SK-N-SH treated with all-trans-retinoic acid at 6 μM for 48 hours (cell line): Measurements from ENCODE around the gene HAPSTR1.

ENCODE experiments used
- ATAC-seq: fragments of 200-7000 bp; cut with Tn5 transposase; 3 replicates; pipeline ENCODE4 v1.9.1; 2020; ENCODE audit warnings: mild to moderate bottlenecking, moderate library complexity
- ARNTL ChIP-seq: fragments of 450-650 bp; formaldehyde crosslinking; IDR thresholded peaks from 2 replicates; pipeline ENCODE4 v1.5.0; 2020; ENCODE audit warnings: low read depth, mild to moderate bottlenecking, moderate library complexity, borderline replicate concordance
- BACH2 ChIP-seq: fragments of 250-450 bp; sonication (Bioruptor Pico); IDR thresholded peaks from 2 replicates; pipeline ENCODE4 v1.9.0; 2021; ENCODE audit warnings: mild to moderate bottlenecking, borderline replicate concordance
- CSDC2 ChIP-seq: fragments of 250-450 bp; sonication (Bioruptor Pico); IDR thresholded peaks from 2 replicates; pipeline ENCODE4 v1.5.0; 2020; ENCODE audit warnings: mild to moderate bottlenecking, moderate library complexity
- ESRRG ChIP-seq: fragments of 250-450 bp; sonication (Bioruptor Pico); IDR thresholded peaks from 2 replicates; pipeline ENCODE4 v1.6.1; 2021; ENCODE audit warnings: mild to moderate bottlenecking
- GLIS3 ChIP-seq: fragments of 250-450 bp; sonication (Bioruptor Pico); IDR thresholded peaks from 2 replicates; pipeline ENCODE4 v1.5.0; 2020; ENCODE audit warnings: mild to moderate bottlenecking, moderate library complexity
- ISL1 ChIP-seq: fragments of 250-450 bp; sonication (Bioruptor Pico); IDR thresholded peaks from 2 replicates; pipeline ENCODE4 v2.1.2; 2022; ENCODE audit warnings: mild to moderate bottlenecking, moderate library complexity
- OSR1 ChIP-seq: fragments of 250-450 bp; sonication (Bioruptor Pico); IDR thresholded peaks from 2 replicates; pipeline ENCODE4 v1.8.0; 2022; ENCODE audit warnings: moderate library complexity, mild to moderate bottlenecking, inconsistent platforms
- PPARA ChIP-seq: fragments of 250-450 bp; sonication (Bioruptor Pico); IDR thresholded peaks from 2 replicates; pipeline ENCODE4 v1.5.0; 2020; ENCODE audit warnings: mild to moderate bottlenecking, borderline replicate concordance
- RARB ChIP-seq: fragments of 250-450 bp; sonication (Bioruptor Pico); IDR thresholded peaks from 2 replicates; pipeline ENCODE4 v1.8.0; 2021; ENCODE audit warnings: mild to moderate bottlenecking, moderate library complexity
- SNAI2 ChIP-seq: fragments of 250-450 bp; sonication (Bioruptor Pico); IDR thresholded peaks from 2 replicates; pipeline ENCODE4 v1.5.0; 2020; ENCODE audit warnings: mild to moderate bottlenecking, moderate library complexity
- TCF4 ChIP-seq: fragments of 250-450 bp; sonication (Bioruptor Pico); IDR thresholded peaks from 2 replicates; pipeline ENCODE4 v1.8.0; 2021; ENCODE audit warnings: mild to moderate bottlenecking, moderate library complexity, borderline replicate concordance
- TOX ChIP-seq: fragments of 250-450 bp; sonication (Bioruptor Pico); IDR thresholded peaks from 2 replicates; pipeline ENCODE4 v1.8.0; 2021; ENCODE audit warnings: mild to moderate bottlenecking, moderate library complexity, borderline replicate concordance
- ZC3H10 ChIP-seq: fragments of 250-450 bp; sonication (Bioruptor Pico); IDR thresholded peaks from 2 replicates; pipeline ENCODE4 v1.5.1; 2021; ENCODE audit warnings: mild to moderate bottlenecking, moderate library complexity
- ZFP3 ChIP-seq: fragments of 250-450 bp; sonication (Bioruptor Pico); IDR thresholded peaks from 2 replicates; pipeline ENCODE4 v1.5.0; 2020; ENCODE audit warnings: mild to moderate bottlenecking, moderate library complexity
- ZFP30 ChIP-seq: fragments of 450-650 bp; formaldehyde crosslinking; IDR thresholded peaks from 2 replicates; pipeline ENCODE4 v1.5.0; 2022; ENCODE audit warnings: mild to moderate bottlenecking, moderate library complexity
- ZNF565 ChIP-seq: fragments of 450-650 bp; formaldehyde crosslinking; conservative IDR thresholded peaks from 2 replicates; pipeline ENCODE4 v1.5.0; 2020; ENCODE audit warnings: low read depth, mild to moderate bottlenecking, moderate library complexity
- ZNF70 ChIP-seq: fragments of 450-650 bp; formaldehyde crosslinking; IDR thresholded peaks from 2 replicates; pipeline ENCODE4 v1.5.0; 2020; ENCODE audit warnings: mild to moderate bottlenecking, moderate library complexity
- ZNF8 ChIP-seq: fragments of 450-650 bp; formaldehyde crosslinking; IDR thresholded peaks from 2 replicates; pipeline ENCODE4 v1.5.0; 2020; ENCODE audit warnings: mild to moderate bottlenecking, moderate library complexity
- TF ChIP-seq, protein P1 (sequence below): fragments of 250-450 bp; sonication (Bioruptor Pico); IDR thresholded peaks from 2 replicates; pipeline ENCODE4 v1.5.1; 2020; ENCODE audit warnings: low read depth, mild to moderate bottlenecking, moderate library complexity
- TF ChIP-seq, protein P2 (sequence below): fragments of 250-450 bp; sonication (Bioruptor Pico); IDR thresholded peaks from 2 replicates; pipeline ENCODE4 v1.8.0; 2020; ENCODE audit warnings: mild to moderate bottlenecking, moderate library complexity, borderline replicate concordance
- TF ChIP-seq, protein P3 (sequence below): fragments of 250-450 bp; sonication (Bioruptor Pico); IDR thresholded peaks from 2 replicates; pipeline ENCODE4 v1.5.0; 2020; ENCODE audit warnings: mild to moderate bottlenecking, moderate library complexity
- TF ChIP-seq, protein P4 (sequence below): fragments of 250-450 bp; sonication (Bioruptor Pico); IDR thresholded peaks from 2 replicates; pipeline ENCODE4 v1.5.1; 2021; ENCODE audit warnings: mild to moderate bottlenecking, moderate library complexity
- TF ChIP-seq, protein P5 (sequence below): fragments of 250-450 bp; sonication (Bioruptor Pico); IDR thresholded peaks from 2 replicates; pipeline ENCODE4 v1.8.0; 2021; ENCODE audit warnings: low read depth, mild to moderate bottlenecking, moderate library complexity, borderline replicate concordance

HAPSTR1 gene

DNA sequence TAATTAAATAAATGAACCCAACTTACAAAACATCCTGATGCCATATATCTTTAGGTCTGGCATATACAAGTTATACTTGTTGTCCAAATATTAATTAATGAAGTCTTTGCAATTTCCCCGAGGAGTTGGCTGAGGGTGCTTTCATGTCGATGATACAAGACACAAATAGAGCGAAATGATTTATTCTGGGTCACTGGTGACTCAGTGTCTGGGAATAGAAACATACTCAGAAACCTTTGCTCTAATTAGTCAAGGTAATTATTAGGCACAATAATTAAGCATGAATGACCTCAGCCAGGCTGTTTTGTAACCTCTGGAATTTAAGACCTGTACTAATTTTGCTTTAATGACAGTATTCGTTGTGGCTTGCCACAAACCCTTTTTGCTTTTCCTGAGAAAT, 37.0 kb upstream of the HAPSTR1 start (continued):
- TF ChIP-seq GLIS3, result no peak
- TF ChIP-seq ISL1 (CRISPR knock-in tag), result no peak
- no peak for TF ChIP-seq TCF4 (CRISPR knock-in tag)
- TF ChIP-seq ZNF70 (CRISPR knock-in tag), result no peak
- TF ChIP-seq ZC3H10 (CRISPR knock-in tag), result no peak
- no peak for TF ChIP-seq ZFP3
- no peak for TF ChIP-seq TOX
- TF ChIP-seq ARNTL (CRISPR knock-in tag), result no peak
- TF ChIP-seq BACH2 (CRISPR knock-in tag), result no peak

DNA sequence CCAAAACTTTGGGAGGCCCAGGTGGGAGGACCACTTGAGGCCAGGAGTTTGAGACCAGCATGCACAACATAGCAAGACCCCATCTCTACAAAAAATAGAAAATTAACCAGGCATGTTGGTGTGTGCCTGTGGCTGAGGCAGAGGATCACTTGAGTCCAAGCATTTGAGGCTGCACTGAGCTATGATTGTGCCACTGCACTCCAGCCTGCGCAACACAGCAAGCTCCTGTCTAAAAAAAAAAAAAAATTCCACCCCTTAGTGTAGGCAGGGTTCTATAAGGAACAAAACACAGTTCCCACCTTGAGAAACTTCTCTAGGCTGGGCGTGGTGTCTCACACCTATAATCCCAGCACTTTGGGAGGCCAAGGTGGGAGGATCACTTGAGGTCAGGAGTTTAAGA, 36.3 kb upstream of the HAPSTR1 start:
- TF ChIP-seq BACH2 (CRISPR knock-in tag) (no peak), TCF4 (CRISPR knock-in tag) (no peak), ZFP3 (no peak), GLIS3 (no peak), ARNTL (CRISPR knock-in tag) (no peak)
- ATAC-seq, result no peak

DNA sequence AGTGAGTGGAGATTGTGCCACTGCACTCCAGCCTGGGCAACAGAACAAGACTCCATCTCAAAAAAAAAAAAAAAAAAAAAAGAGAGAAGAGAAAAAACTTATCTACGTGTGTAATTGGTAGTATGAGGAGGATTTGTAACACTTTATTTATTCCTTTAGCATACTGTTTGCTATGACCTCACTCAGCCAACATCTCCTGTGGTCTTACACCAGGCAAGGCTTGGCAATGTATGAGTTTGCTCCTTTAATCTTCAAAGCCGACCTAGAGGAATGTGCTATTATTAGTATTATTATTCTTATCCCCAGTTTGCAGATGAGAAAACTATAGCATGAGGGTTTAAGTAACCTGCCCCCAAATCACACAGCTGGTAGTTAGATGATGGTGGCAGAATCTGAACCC, 35.8 kb upstream of the HAPSTR1 start:
- no peak for TF ChIP-seq ZC3H10 (CRISPR knock-in tag)
- TF ChIP-seq ZNF8 (CRISPR knock-in tag), result no peak
- no peak for TF ChIP-seq TOX
- no peak for TF ChIP-seq BACH2 (CRISPR knock-in tag)
- no peak for TF ChIP-seq ISL1 (CRISPR knock-in tag)
- no peak for TF ChIP-seq TCF4 (CRISPR knock-in tag)
- TF ChIP-seq, protein P1, sequence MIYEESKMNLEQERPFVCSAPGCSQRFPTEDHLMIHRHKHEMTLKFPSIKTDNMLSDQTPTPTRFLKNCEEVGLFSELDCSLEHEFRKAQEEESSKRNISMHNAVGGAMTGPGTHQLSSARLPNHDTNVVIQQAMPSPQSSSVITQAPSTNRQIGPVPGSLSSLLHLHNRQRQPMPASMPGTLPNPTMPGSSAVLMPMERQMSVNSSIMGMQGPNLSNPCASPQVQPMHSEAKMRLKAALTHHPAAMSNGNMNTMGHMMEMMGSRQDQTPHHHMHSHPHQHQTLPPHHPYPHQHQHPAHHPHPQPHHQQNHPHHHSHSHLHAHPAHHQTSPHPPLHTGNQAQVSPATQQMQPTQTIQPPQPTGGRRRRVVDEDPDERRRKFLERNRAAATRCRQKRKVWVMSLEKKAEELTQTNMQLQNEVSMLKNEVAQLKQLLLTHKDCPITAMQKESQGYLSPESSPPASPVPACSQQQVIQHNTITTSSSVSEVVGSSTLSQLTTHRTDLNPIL (CRISPR knock-in tag), result no peak
- no peak for TF ChIP-seq OSR1 (CRISPR knock-in tag)
- no peak for TF ChIP-seq RARB (CRISPR knock-in tag)
- no peak for TF ChIP-seq ZFP30 (CRISPR knock-in tag)
- ATAC-seq, result no peak

DNA sequence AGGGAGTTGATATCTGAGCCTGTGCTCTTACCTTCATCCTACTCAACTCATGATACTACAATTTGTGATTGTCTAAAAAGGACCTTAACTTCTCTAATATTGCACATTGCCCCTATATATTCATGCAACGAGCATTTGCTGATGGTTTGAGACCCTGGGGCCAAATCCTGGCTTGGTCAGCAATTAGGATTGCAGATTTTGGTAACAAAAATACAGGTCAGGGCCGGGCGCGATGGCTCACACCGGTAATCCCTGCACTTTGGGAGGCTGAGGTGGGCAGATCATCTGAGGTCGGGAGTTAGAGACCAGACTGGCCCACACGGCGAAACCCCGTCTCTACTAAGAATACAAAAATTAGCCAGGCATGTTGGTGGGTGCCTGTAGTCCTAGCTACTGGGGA, 35.4 kb upstream of the HAPSTR1 start:
- TF ChIP-seq CSDC2 (CRISPR knock-in tag), result no peak
- TF ChIP-seq, protein P2, sequence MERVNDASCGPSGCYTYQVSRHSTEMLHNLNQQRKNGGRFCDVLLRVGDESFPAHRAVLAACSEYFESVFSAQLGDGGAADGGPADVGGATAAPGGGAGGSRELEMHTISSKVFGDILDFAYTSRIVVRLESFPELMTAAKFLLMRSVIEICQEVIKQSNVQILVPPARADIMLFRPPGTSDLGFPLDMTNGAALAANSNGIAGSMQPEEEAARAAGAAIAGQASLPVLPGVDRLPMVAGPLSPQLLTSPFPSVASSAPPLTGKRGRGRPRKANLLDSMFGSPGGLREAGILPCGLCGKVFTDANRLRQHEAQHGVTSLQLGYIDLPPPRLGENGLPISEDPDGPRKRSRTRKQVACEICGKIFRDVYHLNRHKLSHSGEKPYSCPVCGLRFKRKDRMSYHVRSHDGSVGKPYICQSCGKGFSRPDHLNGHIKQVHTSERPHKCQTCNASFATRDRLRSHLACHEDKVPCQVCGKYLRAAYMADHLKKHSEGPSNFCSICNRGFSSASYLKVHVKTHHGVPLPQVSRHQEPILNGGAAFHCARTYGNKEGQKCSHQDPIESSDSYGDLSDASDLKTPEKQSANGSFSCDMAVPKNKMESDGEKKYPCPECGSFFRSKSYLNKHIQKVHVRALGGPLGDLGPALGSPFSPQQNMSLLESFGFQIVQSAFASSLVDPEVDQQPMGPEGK (CRISPR knock-in tag), result no peak
- no peak for ATAC-seq

DNA sequence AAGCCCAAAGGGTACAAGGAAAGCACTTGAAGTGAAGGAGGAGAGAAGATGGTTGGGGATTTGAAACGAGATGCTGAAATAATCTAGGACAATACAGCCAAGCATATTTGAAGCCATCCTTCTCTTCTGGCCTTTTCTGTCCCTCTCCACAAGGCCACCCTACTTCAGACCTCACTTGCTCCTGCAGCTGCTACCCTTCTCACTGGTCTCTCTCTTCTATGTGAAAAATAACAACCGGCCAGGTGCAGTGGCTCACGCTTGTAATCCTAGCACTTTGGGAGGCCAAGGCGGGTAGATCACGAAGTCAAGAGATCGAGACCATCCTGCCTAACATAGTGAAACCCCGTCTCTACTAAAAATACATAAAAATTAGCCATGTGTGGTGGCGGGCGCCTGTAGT, 33.2 kb upstream of the HAPSTR1 start:
- ATAC-seq, result no peak
- TF ChIP-seq, protein P3, sequence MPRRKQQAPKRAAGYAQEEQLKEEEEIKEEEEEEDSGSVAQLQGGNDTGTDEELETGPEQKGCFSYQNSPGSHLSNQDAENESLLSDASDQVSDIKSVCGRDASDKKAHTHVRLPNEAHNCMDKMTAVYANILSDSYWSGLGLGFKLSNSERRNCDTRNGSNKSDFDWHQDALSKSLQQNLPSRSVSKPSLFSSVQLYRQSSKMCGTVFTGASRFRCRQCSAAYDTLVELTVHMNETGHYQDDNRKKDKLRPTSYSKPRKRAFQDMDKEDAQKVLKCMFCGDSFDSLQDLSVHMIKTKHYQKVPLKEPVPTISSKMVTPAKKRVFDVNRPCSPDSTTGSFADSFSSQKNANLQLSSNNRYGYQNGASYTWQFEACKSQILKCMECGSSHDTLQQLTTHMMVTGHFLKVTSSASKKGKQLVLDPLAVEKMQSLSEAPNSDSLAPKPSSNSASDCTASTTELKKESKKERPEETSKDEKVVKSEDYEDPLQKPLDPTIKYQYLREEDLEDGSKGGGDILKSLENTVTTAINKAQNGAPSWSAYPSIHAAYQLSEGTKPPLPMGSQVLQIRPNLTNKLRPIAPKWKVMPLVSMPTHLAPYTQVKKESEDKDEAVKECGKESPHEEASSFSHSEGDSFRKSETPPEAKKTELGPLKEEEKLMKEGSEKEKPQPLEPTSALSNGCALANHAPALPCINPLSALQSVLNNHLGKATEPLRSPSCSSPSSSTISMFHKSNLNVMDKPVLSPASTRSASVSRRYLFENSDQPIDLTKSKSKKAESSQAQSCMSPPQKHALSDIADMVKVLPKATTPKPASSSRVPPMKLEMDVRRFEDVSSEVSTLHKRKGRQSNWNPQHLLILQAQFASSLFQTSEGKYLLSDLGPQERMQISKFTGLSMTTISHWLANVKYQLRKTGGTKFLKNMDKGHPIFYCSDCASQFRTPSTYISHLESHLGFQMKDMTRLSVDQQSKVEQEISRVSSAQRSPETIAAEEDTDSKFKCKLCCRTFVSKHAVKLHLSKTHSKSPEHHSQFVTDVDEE (CRISPR knock-in tag), result no peak
- TF ChIP-seq SNAI2 (no peak), ZNF8 (CRISPR knock-in tag) (no peak), ARNTL (CRISPR knock-in tag) (no peak), GLIS3 (no peak), PPARA (CRISPR knock-in tag) (no peak), ZNF565 (CRISPR knock-in tag) (no peak), ZC3H10 (CRISPR knock-in tag) (no peak), ESRRG (CRISPR knock-in tag) (no peak), ZFP30 (CRISPR knock-in tag) (no peak)
- TF ChIP-seq, protein P1 (CRISPR knock-in tag), result no peak
- TF ChIP-seq, protein P2 (CRISPR knock-in tag), result no peak
- TF ChIP-seq, protein P4, sequence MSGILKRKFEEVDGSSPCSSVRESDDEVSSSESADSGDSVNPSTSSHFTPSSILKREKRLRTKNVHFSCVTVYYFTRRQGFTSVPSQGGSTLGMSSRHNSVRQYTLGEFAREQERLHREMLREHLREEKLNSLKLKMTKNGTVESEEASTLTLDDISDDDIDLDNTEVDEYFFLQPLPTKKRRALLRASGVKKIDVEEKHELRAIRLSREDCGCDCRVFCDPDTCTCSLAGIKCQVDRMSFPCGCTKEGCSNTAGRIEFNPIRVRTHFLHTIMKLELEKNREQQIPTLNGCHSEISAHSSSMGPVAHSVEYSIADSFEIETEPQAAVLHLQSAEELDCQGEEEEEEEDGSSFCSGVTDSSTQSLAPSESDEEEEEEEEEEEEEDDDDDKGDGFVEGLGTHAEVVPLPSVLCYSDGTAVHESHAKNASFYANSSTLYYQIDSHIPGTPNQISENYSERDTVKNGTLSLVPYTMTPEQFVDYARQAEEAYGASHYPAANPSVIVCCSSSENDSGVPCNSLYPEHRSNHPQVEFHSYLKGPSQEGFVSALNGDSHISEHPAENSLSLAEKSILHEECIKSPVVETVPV (CRISPR knock-in tag), result no peak
- TF ChIP-seq, protein P5, sequence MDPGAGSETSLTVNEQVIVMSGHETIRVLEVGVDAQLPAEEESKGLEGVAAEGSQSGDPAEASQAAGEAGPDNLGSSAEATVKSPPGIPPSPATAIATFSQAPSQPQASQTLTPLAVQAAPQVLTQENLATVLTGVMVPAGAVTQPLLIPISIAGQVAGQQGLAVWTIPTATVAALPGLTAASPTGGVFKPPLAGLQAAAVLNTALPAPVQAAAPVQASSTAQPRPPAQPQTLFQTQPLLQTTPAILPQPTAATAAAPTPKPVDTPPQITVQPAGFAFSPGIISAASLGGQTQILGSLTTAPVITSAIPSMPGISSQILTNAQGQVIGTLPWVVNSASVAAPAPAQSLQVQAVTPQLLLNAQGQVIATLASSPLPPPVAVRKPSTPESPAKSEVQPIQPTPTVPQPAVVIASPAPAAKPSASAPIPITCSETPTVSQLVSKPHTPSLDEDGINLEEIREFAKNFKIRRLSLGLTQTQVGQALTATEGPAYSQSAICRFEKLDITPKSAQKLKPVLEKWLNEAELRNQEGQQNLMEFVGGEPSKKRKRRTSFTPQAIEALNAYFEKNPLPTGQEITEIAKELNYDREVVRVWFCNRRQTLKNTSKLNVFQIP (CRISPR knock-in tag), result no peak
